B cell (primary cell): ENCODE measurements around the gene GGTLC2. TPM values are rescaled to one million over a fixed set of nuclear protein-coding genes. Genes with fewer than 3 reads are reported as not detected.
"Not testable (repeated sequence)": the region's sequence is repeated elsewhere in the genome, so short reads cannot be mapped to it uniquely, and the experiment has no call there.

ENCODE experiments used
- ATAC-seq: fragments of 200-7000 bp; cut with Tn5 transposase; one replicate; pipeline ENCODE4 v1.10.0; 2021; ENCODE audit warnings: low read depth, mild to moderate bottlenecking, moderate number of reproducible peaks, moderate library complexity
- CTCF ChIA-PET: fragments of 350-600 bp; sonication (Branson Sonifier 250); formaldehyde crosslinking; loops from one replicate; lab custom pipeline; 2021; ENCODE audit warnings: antibody characterized with exemption, inconsistent platforms; lab: Charles Lee
- POLR2A ChIA-PET: fragments of 350-600 bp; sonication (Branson Sonifier 250); formaldehyde crosslinking; loops from one replicate; lab custom pipeline; 2021; ENCODE audit warnings: antibody characterized with exemption; lab: Charles Lee
- DNase-seq: peaks from one replicate; pipeline ENCODE4 v3.0.0; 2013
- H2AFZ ChIP-seq: 2 replicates; pipeline ENCODE4 v1.6.1; 2012; ENCODE audit warnings: mild to moderate bottlenecking, low read depth, low read length; ENCODE audit not compliant: insufficient read depth, poor library complexity, severe bottlenecking
- H3K27ac ChIP-seq, 2 donors: 1 replicate in 1 of 2; 2 replicates in 1 of 2; pipeline ENCODE4 v1.5.1; 2012 to 2013; ENCODE audit warnings: low read length in 2 of 2, mild to moderate bottlenecking in 2 of 2, moderate library complexity in 1 of 2
- H3K27me3 ChIP-seq, 4 experiments: fragments of 200-600 bp in 1 of 4; sonication (generic) in 1 of 4; replicated peaks in 1 of 4; 1 replicate in 2 of 4; 2 replicates in 2 of 4; pipeline versions ENCODE4 v1.6.1 to v1.7.0; 2013 to 2016; ENCODE audit warnings: low read length in 3 of 4, mild to moderate bottlenecking in 2 of 4, mixed read lengths in 1 of 4, moderate library complexity in 1 of 4; ENCODE audit not compliant: insufficient read depth in 4 of 4, control insufficient read depth in 3 of 4; ENCODE audit errors: control extremely low read depth in 1 of 4
- H3K36me3 ChIP-seq, 2 experiments: replicated peaks in 1 of 2; 1 replicate in 1 of 2; 2 replicates in 1 of 2; pipeline versions ENCODE4 v1.6.1 to v1.7.1; 2013; ENCODE audit warnings: low read length in 1 of 2; ENCODE audit not compliant: insufficient read depth in 2 of 2, control insufficient read depth in 1 of 2; ENCODE audit errors: control extremely low read depth in 1 of 2, extremely low read depth in 1 of 2
- H3K4me1 ChIP-seq, 2 donors: fragments of 200-600 bp in 1 of 2; sonication (generic) in 1 of 2; 1 replicate in 1 of 2; 2 replicates in 1 of 2; pipeline versions ENCODE4 v1.5.1 to v1.6.1; 2013 to 2017; ENCODE audit warnings: low read length in 2 of 2; ENCODE audit not compliant: control insufficient read depth in 2 of 2, insufficient read depth in 2 of 2
- H3K4me2 ChIP-seq: replicated peaks from 2 replicates; pipeline ENCODE3; 2012; ENCODE audit warnings: mild to moderate bottlenecking, low read depth, low read length; ENCODE audit not compliant: poor library complexity, severe bottlenecking
- H3K4me3 ChIP-seq, 5 experiments: fragments of 200-600 bp in 1 of 5; sonication (generic) in 1 of 5; 1 replicate in 3 of 5; 2 replicates in 2 of 5; pipeline versions ENCODE4 v1.5.1 to v1.7.0; 2011 to 2016; ENCODE audit warnings: low read length in 4 of 5, mild to moderate bottlenecking in 4 of 5, low read depth in 2 of 5, control low read depth in 1 of 5, moderate library complexity in 1 of 5; ENCODE audit not compliant: insufficient read depth in 1 of 5; ENCODE audit errors: control extremely low read depth in 1 of 5, extremely low read depth in 1 of 5
- H3K79me2 ChIP-seq: fragments of 200-600 bp; sonication (generic); one replicate; pipeline ENCODE4 v1.6.0; 2016; ENCODE audit warnings: low read length; ENCODE audit not compliant: control insufficient read depth, insufficient read depth
- H3K9ac ChIP-seq: fragments of 200-600 bp; sonication (generic); 2 replicates; pipeline ENCODE4 v1.6.1; 2017; ENCODE audit warnings: mild to moderate bottlenecking, low read length, moderate library complexity
- H3K9me3 ChIP-seq, 3 donors: one replicate each; pipeline versions ENCODE4 v1.6.1 to v1.7.1; 2013; ENCODE audit warnings: low read length in 2 of 3; ENCODE audit not compliant: control insufficient read depth in 2 of 3, insufficient read depth in 1 of 3; ENCODE audit errors: control extremely low read depth in 1 of 3
- H4K20me1 ChIP-seq: 2 replicates; pipeline ENCODE4 v1.6.0; 2012; ENCODE audit warnings: mild to moderate bottlenecking, low read length; ENCODE audit not compliant: insufficient read depth, control insufficient read depth, poor library complexity, severe bottlenecking
- H3K27ac Mint-ChIP-seq: one replicate; pipeline ENCODE4 v1.8.0; 2021; ENCODE audit warnings: mixed read lengths
- H3K27me3 Mint-ChIP-seq: one replicate; pipeline ENCODE4 v1.8.0; 2021; ENCODE audit warnings: mixed read lengths
- H3K4me1 Mint-ChIP-seq: one replicate; pipeline ENCODE4 v1.8.0; 2021; ENCODE audit warnings: mixed read lengths
- H3K4me3 Mint-ChIP-seq: one replicate; pipeline ENCODE4 v1.8.0; 2021; ENCODE audit warnings: mixed read lengths
- H3K9me3 Mint-ChIP-seq: one replicate; pipeline ENCODE4 v1.8.0; 2022; ENCODE audit warnings: mixed read lengths; ENCODE audit not compliant: insufficient read depth
- EZH2 ChIP-seq: IDR thresholded peaks from 2 replicates; pipeline ENCODE4 v1.6.1; 2012; ENCODE audit warnings: borderline replicate concordance, low read depth, mild to moderate bottlenecking, moderate library complexity, low read length; ENCODE audit not compliant: insufficient read depth, poor library complexity, severe bottlenecking
- WGBS: methylation state at CpG from one replicate; pipeline ENCODE4 v1.1.5; 2013; ENCODE audit warnings: missing lambda C conversion rate; ENCODE audit not compliant: insufficient coverage; 5-methylcytosine and 5-hydroxymethylcytosine counted together
- intact Hi-C: fragments of 100-400 bp; cut with micrococcal nuclease; formaldehyde crosslinking; loops from one replicate; pipeline ENCODE4 v1.10.0; 2022
- polyA plus RNA-seq: library from polyadenylated mRNA; depleted of rRNA; stranded (reverse); fragments of >200 nt; gene quantifications from 2 replicates; pipeline ENCODE4 v1.2.3, GENCODE V29; 2012
- total RNA-seq, 2 donors: library from RNA; stranded (reverse); fragments of 120-200 nt in 1 of 2; gene quantifications; 1 replicate in 1 of 2; 2 replicates in 1 of 2; pipeline versions ENCODE4 v1.2.3 to v1.2.4, GENCODE V29; 2013 to 2022
- TF ChIP-seq, protein P1 (sequence below): fragments of 200-600 bp; IDR thresholded peaks from one replicate; pipeline ENCODE4 v1.8.0; 2022; ENCODE audit warnings: antibody characterized with exemption, mild to moderate bottlenecking

Gene GGTLC2
- total and polyA plus RNA-seq, 2 donors (not counting 1 experiment from before 2014, with no cell fraction given), result not detected

DNA sequence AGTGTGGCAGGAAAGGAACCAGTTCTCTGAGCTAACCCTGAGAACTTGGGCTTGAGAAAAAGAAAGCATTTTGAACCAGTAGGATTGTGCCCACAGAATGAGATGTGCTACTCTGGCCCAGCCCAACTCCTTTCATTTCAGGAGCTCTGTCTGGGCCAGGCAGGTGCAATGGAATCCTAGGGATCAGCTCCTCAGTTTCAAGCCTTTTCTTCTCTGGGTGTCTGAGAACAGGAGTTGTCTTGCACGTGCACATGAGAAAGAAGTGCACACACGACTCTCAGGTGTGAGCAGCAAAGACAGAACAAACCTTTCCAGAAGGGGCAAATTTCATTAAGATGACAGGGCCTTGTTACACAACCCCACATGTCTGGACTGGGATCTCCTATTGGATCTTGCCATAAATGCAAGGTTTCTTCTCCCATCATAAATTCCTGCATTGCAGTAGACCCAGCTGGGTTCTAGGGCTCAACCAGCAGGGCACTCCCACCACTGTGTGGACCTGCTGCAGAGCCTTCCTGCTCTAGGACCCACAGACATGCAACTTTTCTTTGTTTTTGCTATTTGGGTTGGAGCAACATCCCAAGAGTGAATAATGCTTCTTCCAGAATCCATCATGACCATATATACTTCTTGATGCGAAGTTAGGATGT, 24.5 kb upstream of the GGTLC2 start:
- H3K36me3 ChIP-seq, result no peaks in the 10 kb centered on the region
- no peak for TF ChIP-seq EZH2
- TF ChIP-seq, protein P1, sequence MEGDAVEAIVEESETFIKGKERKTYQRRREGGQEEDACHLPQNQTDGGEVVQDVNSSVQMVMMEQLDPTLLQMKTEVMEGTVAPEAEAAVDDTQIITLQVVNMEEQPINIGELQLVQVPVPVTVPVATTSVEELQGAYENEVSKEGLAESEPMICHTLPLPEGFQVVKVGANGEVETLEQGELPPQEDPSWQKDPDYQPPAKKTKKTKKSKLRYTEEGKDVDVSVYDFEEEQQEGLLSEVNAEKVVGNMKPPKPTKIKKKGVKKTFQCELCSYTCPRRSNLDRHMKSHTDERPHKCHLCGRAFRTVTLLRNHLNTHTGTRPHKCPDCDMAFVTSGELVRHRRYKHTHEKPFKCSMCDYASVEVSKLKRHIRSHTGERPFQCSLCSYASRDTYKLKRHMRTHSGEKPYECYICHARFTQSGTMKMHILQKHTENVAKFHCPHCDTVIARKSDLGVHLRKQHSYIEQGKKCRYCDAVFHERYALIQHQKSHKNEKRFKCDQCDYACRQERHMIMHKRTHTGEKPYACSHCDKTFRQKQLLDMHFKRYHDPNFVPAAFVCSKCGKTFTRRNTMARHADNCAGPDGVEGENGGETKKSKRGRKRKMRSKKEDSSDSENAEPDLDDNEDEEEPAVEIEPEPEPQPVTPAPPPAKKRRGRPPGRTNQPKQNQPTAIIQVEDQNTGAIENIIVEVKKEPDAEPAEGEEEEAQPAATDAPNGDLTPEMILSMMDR, result no peak
- no peaks in the 10 kb centered on the region for H3K9me3 Mint-ChIP-seq
- WGBS, result 100% methylated on average over 1 of the region's 3 CpGs
- intact Hi-C loops, result no loop called here
- H3K27ac Mint-ChIP-seq, result no peak overlapping the region
- peaks cover 0 to 20% (median 0%) of the 10 kb centered on the region in 3 donors for H3K9me3 ChIP-seq
- peaks cover 11 to 12% of the 10 kb centered on the region in 2 donors for H3K4me1 ChIP-seq
- no peaks in the 10 kb centered on the region for H3K27me3 ChIP-seq
- no peak overlapping the region for H3K4me3 Mint-ChIP-seq
- DNase-seq (no peak), ATAC-seq (no peak)
- H4K20me1 ChIP-seq, result no peaks in the 10 kb centered on the region
- no peak overlapping the region for H3K9ac ChIP-seq
- H2AFZ ChIP-seq, result no peak overlapping the region
- no peak overlapping the region for H3K4me3 ChIP-seq
- H3K27me3 Mint-ChIP-seq, result no peaks in the 10 kb centered on the region
- ChIA-PET CTCF (interaction anchor here (0.7 to 1.0 kb wide), 3 partner anchors 11 to 290 kb away, joined by 3 read pairs; no protein-coding TSS in a partner anchor), POLR2A (no interaction called here)
- H3K27ac ChIP-seq, result no peak overlapping the region
- H3K4me2 ChIP-seq, result no peak overlapping the region
- H3K79me2 ChIP-seq, result no peaks in the 10 kb centered on the region
- peaks cover 18% of the 10 kb centered on the region for H3K4me1 Mint-ChIP-seq

DNA sequence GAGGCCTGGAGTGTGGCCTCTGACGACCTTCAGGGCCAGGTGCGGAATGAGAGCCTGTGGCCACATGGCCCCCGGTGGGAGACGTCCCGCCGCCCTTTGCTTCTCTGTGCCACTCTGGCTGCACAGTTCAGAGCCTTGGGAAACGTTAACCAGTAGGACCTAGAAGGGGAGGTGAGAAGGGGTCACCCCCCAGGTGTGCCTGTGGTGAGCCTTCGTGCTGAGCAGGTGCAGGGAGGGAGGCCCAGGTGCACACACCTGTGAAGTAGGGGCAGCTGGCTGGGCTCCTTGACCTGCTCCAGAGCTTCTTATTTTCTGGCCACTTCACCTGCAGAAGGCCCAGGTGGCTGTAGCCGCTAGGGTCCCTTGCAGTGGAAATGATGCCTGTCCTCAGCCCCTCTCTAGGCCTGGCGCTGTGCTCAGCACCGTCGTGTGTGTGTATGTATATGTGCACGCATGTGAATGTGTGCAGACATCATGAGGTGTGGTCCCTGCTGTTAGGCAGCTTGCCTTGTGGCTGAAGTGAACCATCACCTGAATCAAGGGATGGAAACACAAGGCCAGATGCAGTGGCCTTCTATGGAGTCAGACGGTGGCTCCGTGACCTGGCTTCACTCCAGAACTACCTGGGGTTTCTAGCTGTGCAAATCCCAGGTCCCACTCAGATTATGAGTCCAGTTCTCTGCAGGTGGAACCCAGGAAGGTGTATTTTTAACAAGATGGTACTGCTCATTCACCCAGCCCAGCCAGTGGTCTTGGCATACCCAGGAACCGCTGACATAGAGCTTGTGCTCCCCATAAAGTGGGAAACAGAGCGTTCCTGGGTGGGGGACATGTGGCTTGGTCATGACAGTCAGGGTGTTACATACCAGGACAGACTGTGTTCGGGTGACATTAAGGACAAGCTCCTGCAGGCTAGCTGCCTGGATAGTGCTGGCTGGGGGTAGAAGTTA, 15.6 kb upstream of the GGTLC2 start:
- H3K4me3 ChIP-seq, H3K27me3 Mint-ChIP-seq, CTCF ChIA-PET, H4K20me1 ChIP-seq, H2AFZ ChIP-seq, POLR2A ChIA-PET, H3K27ac Mint-ChIP-seq, H3K4me1 ChIP-seq, DNase-seq, intact Hi-C loops, H3K9ac ChIP-seq, H3K27ac ChIP-seq, H3K4me1 Mint-ChIP-seq, H3K27me3 ChIP-seq, H3K9me3 ChIP-seq, H3K4me2 ChIP-seq, ATAC-seq, H3K4me3 Mint-ChIP-seq, H3K36me3 ChIP-seq, H3K79me2 ChIP-seq, H3K9me3 Mint-ChIP-seq: not testable (repeated sequence)
- WGBS, result 86% methylated on average over 3 of the region's 18 CpGs

DNA sequence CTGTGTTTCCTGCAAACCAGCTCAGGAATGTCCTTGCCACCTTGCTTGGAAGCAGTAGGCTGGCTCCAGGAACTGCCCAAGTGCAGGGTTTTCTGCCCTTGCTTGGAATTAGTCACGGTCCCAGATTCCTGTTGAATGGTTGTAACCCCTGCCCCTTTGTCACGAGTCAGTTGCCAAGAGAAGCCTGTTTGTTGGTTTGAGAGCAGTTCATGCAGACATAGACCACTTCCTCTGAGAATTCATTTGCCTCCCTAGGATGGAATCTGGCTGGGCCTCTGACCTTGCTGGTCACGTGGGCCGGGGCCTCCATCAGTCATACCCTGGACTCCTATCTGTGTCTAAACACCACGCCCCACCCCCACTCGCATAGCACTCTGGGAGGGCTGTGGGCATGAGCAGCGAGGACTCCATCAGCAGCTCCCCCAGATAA, 13.2 kb upstream of the GGTLC2 start:
- CTCF ChIA-PET, H3K4me2 ChIP-seq, ATAC-seq, H3K4me3 ChIP-seq, POLR2A ChIA-PET, intact Hi-C loops, H3K79me2 ChIP-seq, H3K27ac Mint-ChIP-seq, H4K20me1 ChIP-seq, H3K9me3 ChIP-seq, H3K27ac ChIP-seq, H3K36me3 ChIP-seq, H2AFZ ChIP-seq, H3K9ac ChIP-seq, H3K4me3 Mint-ChIP-seq, H3K9me3 Mint-ChIP-seq, H3K4me1 ChIP-seq, H3K27me3 Mint-ChIP-seq, H3K4me1 Mint-ChIP-seq, DNase-seq, H3K27me3 ChIP-seq: not testable (repeated sequence)
- no CpG with 5 or more reads among the region's 7 CpGs for WGBS
